Measurements from ENCODE around the gene CDK5RAP2.

- TF ChIP-seq, protein P1, sequence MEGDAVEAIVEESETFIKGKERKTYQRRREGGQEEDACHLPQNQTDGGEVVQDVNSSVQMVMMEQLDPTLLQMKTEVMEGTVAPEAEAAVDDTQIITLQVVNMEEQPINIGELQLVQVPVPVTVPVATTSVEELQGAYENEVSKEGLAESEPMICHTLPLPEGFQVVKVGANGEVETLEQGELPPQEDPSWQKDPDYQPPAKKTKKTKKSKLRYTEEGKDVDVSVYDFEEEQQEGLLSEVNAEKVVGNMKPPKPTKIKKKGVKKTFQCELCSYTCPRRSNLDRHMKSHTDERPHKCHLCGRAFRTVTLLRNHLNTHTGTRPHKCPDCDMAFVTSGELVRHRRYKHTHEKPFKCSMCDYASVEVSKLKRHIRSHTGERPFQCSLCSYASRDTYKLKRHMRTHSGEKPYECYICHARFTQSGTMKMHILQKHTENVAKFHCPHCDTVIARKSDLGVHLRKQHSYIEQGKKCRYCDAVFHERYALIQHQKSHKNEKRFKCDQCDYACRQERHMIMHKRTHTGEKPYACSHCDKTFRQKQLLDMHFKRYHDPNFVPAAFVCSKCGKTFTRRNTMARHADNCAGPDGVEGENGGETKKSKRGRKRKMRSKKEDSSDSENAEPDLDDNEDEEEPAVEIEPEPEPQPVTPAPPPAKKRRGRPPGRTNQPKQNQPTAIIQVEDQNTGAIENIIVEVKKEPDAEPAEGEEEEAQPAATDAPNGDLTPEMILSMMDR (IDR thresholded peaks at IDR 0.05), result no peak
- no peak for TF ChIP-seq POLR2A (IDR thresholded peaks at IDR 0.05)
Measured at GRCh38 chr9:120439926-120440325, 140.0 kb downstream of the CDK5RAP2 start.
